ENCODE results near the gene TSPAN14. TPM values are rescaled to one million over a fixed set of nuclear protein-coding genes. Genes with fewer than 3 reads are reported as not detected.
A peak's percentile ranks its signal among the peaks of the same experiment; 100 is the strongest.

Gene TSPAN14
- total RNA-seq, 1 experiment from 2014 or later, result 73.5 TPM

DNA sequence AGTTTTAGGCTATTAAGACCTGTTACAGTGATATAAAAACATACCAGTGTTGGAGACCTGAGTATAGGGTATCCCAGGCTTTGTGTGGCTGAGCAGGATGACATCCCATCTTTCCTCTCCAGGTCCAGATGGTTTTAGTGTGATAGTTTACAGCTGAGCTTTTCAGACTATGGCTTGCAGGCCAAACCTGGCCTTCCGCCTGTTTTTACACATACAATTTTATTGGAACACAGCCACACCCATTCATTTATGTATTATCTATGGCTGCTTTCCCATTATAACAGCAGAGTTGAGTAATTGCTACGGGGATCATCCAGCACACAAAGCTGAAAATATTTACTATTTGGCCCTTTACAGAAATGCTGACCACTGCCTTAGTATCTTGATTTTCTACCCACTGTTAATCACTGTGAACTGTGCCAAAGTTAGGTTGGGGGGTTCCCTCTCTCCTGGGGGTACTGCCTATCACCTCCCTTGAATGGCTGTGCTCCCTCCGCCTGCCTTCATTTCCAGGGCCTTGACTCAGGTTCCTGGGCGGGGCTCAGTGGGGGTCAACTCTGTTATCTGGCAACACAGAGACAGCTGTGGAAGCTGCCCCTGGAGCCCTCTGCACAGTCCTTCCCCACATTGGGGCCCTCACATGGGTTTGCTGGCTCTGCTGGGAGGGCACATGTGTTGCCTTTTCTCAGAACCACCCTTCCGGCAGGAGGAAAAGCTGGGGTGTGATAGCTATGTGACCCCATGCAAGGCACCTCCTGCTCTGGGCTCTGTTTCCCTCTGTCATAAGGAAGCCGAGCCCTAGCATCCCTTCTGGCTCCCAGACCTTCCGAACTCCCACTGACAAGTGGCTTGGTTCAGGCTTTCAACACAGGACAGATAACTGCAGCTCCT is 43.3 kb downstream of the TSPAN14 start:
- TF ChIP-seq ZNF317 (CRISPR knock-in tag; IDR thresholded peaks at IDR 0.05; ENCODE audit: borderline replicate concordance, low read depth), result no peak
- TF ChIP-seq SOX15 (CRISPR knock-in tag; IDR thresholded peaks at IDR 0.05), result no peak
- no peak for TF ChIP-seq NR3C1 (CRISPR knock-in tag; conservative IDR thresholded peaks at IDR 0.05; ENCODE audit: low read depth)
- TF ChIP-seq ESRRA (CRISPR knock-in tag; IDR thresholded peaks at IDR 0.05; ENCODE audit: borderline replicate concordance), result no peak
- TF ChIP-seq ZNF416 (CRISPR knock-in tag; IDR thresholded peaks at IDR 0.05), result no peak
- TF ChIP-seq TEAD4 (CRISPR knock-in tag; IDR thresholded peaks at IDR 0.05), result no peak
- no peak for TF ChIP-seq HMGA2 (CRISPR knock-in tag; IDR thresholded peaks at IDR 0.05)
- TF ChIP-seq, protein P1, sequence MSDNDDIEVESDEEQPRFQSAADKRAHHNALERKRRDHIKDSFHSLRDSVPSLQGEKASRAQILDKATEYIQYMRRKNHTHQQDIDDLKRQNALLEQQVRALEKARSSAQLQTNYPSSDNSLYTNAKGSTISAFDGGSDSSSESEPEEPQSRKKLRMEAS (CRISPR knock-in tag; IDR thresholded peaks at IDR 0.05), result no peak
- no peak for TF ChIP-seq KAT7 (CRISPR knock-in tag; IDR thresholded peaks at IDR 0.05; ENCODE audit: borderline replicate concordance)
- TF ChIP-seq TCF7 (CRISPR knock-in tag; IDR thresholded peaks at IDR 0.05; ENCODE audit: low read depth), result no peak
- TF ChIP-seq, protein P2, sequence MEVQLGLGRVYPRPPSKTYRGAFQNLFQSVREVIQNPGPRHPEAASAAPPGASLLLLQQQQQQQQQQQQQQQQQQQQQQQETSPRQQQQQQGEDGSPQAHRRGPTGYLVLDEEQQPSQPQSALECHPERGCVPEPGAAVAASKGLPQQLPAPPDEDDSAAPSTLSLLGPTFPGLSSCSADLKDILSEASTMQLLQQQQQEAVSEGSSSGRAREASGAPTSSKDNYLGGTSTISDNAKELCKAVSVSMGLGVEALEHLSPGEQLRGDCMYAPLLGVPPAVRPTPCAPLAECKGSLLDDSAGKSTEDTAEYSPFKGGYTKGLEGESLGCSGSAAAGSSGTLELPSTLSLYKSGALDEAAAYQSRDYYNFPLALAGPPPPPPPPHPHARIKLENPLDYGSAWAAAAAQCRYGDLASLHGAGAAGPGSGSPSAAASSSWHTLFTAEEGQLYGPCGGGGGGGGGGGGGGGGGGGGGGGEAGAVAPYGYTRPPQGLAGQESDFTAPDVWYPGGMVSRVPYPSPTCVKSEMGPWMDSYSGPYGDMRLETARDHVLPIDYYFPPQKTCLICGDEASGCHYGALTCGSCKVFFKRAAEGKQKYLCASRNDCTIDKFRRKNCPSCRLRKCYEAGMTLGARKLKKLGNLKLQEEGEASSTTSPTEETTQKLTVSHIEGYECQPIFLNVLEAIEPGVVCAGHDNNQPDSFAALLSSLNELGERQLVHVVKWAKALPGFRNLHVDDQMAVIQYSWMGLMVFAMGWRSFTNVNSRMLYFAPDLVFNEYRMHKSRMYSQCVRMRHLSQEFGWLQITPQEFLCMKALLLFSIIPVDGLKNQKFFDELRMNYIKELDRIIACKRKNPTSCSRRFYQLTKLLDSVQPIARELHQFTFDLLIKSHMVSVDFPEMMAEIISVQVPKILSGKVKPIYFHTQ (CRISPR knock-in tag; IDR thresholded peaks at IDR 0.05), result no peak
- Mint-ChIP-seq H3K27ac (no peak overlapping the region), H3K9me3 (no peaks in the 10 kb centered on the region), H3K36me3 (peaks cover 7% of the 10 kb centered on the region; the same call in 1 of the 2 replicates), H3K4me3 (no peak overlapping the region), H3K27me3 (ENCODE audit: low read depth) (no peaks in the 10 kb centered on the region), H3K4me1 (peaks cover 56% of the 10 kb centered on the region)
- ChIA-PET POLR2A (no interaction called here), CTCF (interaction anchor here (1.0 to 20.7 kb wide), 4 partner anchors 8 to 44 kb away, joined by 3 to 802 read pairs (median 8); partner anchors contain the start of gene TSPAN14)
- ATAC-seq, result no peak
- no peak for DNase-seq (ENCODE audit: low spot score)

DNA sequence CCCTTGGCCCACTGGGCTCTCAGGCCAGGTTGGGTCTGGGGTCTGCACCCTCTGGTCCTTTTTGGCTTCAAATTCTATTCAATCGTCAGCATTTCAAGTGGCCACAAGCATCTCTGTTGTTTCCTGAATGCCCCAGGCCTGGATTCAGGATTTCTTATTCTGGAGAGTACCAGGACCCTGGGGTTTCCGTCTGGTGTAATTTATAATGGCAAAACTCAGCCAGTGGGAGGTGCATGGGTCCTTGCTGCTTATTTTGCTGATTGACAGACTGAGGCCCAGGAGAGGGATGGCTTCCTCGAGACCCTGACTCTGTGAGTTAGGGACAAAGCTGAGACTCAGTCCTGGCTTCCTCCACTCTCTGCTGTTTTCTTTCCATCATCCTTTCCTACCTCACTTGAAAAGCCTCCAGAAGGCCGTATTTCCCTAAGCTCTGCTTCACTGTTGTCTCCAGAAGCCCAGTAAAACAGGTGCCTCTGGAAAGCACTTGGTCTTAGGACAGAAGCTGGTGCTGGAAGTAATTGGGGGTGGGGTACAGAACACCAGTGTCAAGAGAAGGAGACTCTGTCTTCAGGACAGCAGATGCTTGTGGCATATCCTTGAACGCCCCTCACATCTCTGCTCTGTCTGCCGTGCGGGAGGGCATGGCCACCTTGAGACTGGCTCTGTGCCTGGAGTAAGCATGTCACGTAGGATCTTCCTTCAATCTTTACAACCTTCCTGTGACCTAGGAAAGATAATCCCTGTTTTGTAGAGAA is 44.1 kb downstream of the TSPAN14 start:
- no peak overlapping the region for H3K4me3 Mint-ChIP-seq
- ChIA-PET CTCF (interaction anchor here (0.9 to 20.7 kb wide), 5 partner anchors 7 to 44 kb away, joined by 3 to 802 read pairs (median 6); partner anchors contain the start of gene TSPAN14), POLR2A (interaction anchor here (1.1 kb wide), 1 partner anchor 12 kb away, joined by 5 read pairs; no protein-coding TSS in a partner anchor)
- H3K27me3 Mint-ChIP-seq (ENCODE audit: low read depth), result no peaks in the 10 kb centered on the region
- no peaks in the 10 kb centered on the region for H3K9me3 Mint-ChIP-seq
- H3K27ac Mint-ChIP-seq, result peak overlapping the region; percentile 23; the same call in 1 of the 2 replicates
- H3K36me3 Mint-ChIP-seq, result peaks cover 7% of the 10 kb centered on the region; the same call in 1 of the 2 replicates
- ATAC-seq (no peak), DNase-seq (ENCODE audit: low spot score) (no peak)
- H3K4me1 Mint-ChIP-seq, result peaks cover 61% of the 10 kb centered on the region
- TF ChIP-seq GTF2I (CRISPR knock-in tag; conservative IDR thresholded peaks at IDR 0.05) (no peak), JAZF1 (CRISPR knock-in tag; IDR thresholded peaks at IDR 0.05) (no peak), NR1H2 (CRISPR knock-in tag; IDR thresholded peaks at IDR 0.05) (no peak), SOX15 (CRISPR knock-in tag; IDR thresholded peaks at IDR 0.05) (no peak), KAT7 (CRISPR knock-in tag; IDR thresholded peaks at IDR 0.05; ENCODE audit: borderline replicate concordance) (no peak), NFE2L1 (CRISPR knock-in tag; IDR thresholded peaks at IDR 0.05) (no peak), NR3C1 (CRISPR knock-in tag; conservative IDR thresholded peaks at IDR 0.05; ENCODE audit: low read depth) (no peak), HMGA2 (CRISPR knock-in tag; IDR thresholded peaks at IDR 0.05) (no peak)
- TF ChIP-seq, protein P3, sequence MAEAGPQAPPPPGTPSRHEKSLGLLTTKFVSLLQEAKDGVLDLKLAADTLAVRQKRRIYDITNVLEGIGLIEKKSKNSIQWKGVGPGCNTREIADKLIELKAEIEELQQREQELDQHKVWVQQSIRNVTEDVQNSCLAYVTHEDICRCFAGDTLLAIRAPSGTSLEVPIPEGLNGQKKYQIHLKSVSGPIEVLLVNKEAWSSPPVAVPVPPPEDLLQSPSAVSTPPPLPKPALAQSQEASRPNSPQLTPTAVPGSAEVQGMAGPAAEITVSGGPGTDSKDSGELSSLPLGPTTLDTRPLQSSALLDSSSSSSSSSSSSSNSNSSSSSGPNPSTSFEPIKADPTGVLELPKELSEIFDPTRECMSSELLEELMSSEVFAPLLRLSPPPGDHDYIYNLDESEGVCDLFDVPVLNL (CRISPR knock-in tag; IDR thresholded peaks at IDR 0.05; ENCODE audit: borderline replicate concordance, low read depth), result no peak
- TF ChIP-seq, protein P4, sequence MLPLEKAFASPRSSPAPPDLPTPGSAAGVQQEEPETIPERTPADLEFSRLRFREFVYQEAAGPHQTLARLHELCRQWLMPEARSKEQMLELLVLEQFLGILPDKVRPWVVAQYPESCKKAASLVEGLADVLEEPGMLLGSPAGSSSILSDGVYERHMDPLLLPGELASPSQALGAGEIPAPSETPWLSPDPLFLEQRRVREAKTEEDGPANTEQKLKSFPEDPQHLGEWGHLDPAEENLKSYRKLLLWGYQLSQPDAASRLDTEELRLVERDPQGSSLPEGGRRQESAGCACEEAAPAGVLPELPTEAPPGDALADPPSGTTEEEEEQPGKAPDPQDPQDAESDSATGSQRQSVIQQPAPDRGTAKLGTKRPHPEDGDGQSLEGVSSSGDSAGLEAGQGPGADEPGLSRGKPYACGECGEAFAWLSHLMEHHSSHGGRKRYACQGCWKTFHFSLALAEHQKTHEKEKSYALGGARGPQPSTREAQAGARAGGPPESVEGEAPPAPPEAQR (CRISPR knock-in tag; IDR thresholded peaks at IDR 0.05), result no peak
- TF ChIP-seq, protein P5, sequence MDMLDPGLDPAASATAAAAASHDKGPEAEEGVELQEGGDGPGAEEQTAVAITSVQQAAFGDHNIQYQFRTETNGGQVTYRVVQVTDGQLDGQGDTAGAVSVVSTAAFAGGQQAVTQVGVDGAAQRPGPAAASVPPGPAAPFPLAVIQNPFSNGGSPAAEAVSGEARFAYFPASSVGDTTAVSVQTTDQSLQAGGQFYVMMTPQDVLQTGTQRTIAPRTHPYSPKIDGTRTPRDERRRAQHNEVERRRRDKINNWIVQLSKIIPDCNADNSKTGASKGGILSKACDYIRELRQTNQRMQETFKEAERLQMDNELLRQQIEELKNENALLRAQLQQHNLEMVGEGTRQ (CRISPR knock-in tag; IDR thresholded peaks at IDR 0.05), result no peak
- TF ChIP-seq, protein P6, sequence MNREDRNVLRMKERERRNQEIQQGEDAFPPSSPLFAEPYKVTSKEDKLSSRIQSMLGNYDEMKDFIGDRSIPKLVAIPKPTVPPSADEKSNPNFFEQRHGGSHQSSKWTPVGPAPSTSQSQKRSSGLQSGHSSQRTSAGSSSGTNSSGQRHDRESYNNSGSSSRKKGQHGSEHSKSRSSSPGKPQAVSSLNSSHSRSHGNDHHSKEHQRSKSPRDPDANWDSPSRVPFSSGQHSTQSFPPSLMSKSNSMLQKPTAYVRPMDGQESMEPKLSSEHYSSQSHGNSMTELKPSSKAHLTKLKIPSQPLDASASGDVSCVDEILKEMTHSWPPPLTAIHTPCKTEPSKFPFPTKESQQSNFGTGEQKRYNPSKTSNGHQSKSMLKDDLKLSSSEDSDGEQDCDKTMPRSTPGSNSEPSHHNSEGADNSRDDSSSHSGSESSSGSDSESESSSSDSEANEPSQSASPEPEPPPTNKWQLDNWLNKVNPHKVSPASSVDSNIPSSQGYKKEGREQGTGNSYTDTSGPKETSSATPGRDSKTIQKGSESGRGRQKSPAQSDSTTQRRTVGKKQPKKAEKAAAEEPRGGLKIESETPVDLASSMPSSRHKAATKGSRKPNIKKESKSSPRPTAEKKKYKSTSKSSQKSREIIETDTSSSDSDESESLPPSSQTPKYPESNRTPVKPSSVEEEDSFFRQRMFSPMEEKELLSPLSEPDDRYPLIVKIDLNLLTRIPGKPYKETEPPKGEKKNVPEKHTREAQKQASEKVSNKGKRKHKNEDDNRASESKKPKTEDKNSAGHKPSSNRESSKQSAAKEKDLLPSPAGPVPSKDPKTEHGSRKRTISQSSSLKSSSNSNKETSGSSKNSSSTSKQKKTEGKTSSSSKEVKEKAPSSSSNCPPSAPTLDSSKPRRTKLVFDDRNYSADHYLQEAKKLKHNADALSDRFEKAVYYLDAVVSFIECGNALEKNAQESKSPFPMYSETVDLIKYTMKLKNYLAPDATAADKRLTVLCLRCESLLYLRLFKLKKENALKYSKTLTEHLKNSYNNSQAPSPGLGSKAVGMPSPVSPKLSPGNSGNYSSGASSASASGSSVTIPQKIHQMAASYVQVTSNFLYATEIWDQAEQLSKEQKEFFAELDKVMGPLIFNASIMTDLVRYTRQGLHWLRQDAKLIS (CRISPR knock-in tag; IDR thresholded peaks at IDR 0.05; ENCODE audit: borderline replicate concordance), result no peak

Measured in WTC11 (cell line).